HepG2 (cell line): ENCODE measurements around the gene ATOSB. TPM values are rescaled to one million over a fixed set of nuclear protein-coding genes. Genes with fewer than 3 reads are reported as not detected.

ENCODE experiments used
- CAMTA2 ChIP-seq: sonication (generic); formaldehyde crosslinking; IDR thresholded peaks from 2 replicates; pipeline ENCODE4 v1.4.0; 2020; ENCODE audit warnings: mild to moderate bottlenecking, missing genetic modification reagents, borderline replicate concordance
- DMAP1 ChIP-seq: IDR thresholded peaks from 2 replicates; pipeline ENCODE4 v1.6.1; 2016
- FOXO1 ChIP-seq: sonication (generic); formaldehyde crosslinking; IDR thresholded peaks from 2 replicates; pipeline ENCODE4 v1.4.0; 2020; ENCODE audit warnings: missing genetic modification reagents
- GFI1 ChIP-seq: sonication (generic); formaldehyde crosslinking; IDR thresholded peaks from 2 replicates; pipeline ENCODE4 v1.5.0; 2020; ENCODE audit warnings: missing genetic modification reagents, mild to moderate bottlenecking, borderline replicate concordance
- HDAC6 ChIP-seq: fragments of 200-600 bp; sonication (generic); IDR thresholded peaks from 2 replicates; pipeline ENCODE4 v1.7.0; 2017; ENCODE audit warnings: mild to moderate bottlenecking, antibody characterized with exemption, low read length, low read depth
- HNRNPK ChIP-seq: fragments of 200-400 bp; formaldehyde crosslinking; IDR thresholded peaks from 2 replicates; pipeline ENCODE4 v1.6.1; 2018; ENCODE audit warnings: low read length, low read depth, moderate library complexity, mild to moderate bottlenecking; ENCODE audit not compliant: poor library complexity, severe bottlenecking
- MATR3 ChIP-seq: sonication (generic); formaldehyde crosslinking; IDR thresholded peaks from 2 replicates; pipeline ENCODE4 v1.4.0; 2020; ENCODE audit warnings: missing genetic modification reagents
- PCBP2 ChIP-seq: fragments of 200-400 bp; formaldehyde crosslinking; optimal IDR thresholded peaks from 2 replicates; pipeline ENCODE3; 2018; ENCODE audit warnings: low read length, low read depth; ENCODE audit not compliant: poor library complexity, severe bottlenecking
- RBFOX2 ChIP-seq: fragments of 200-400 bp; formaldehyde crosslinking; IDR thresholded peaks from 2 replicates; pipeline ENCODE4 v1.6.1; 2017; ENCODE audit warnings: low read depth, mild to moderate bottlenecking, low read length
- SNRNP70 ChIP-seq: fragments of 200-400 bp; formaldehyde crosslinking; IDR thresholded peaks from 2 replicates; pipeline ENCODE4 v1.6.1; 2017; ENCODE audit warnings: mild to moderate bottlenecking, low read depth, low read length, moderate library complexity
- ZNF260 ChIP-seq: sonication (generic); formaldehyde crosslinking; IDR thresholded peaks from 2 replicates; pipeline ENCODE4 v1.4.0; 2020; ENCODE audit warnings: missing genetic modification reagents, low read depth, mild to moderate bottlenecking, borderline replicate concordance
- ZNF33A ChIP-seq: sonication (generic); formaldehyde crosslinking; IDR thresholded peaks from 2 replicates; pipeline ENCODE4 v1.5.1; 2020; ENCODE audit warnings: missing genetic modification reagents, mild to moderate bottlenecking, moderate library complexity, borderline replicate concordance
- ZNF432 ChIP-seq: sonication (generic); formaldehyde crosslinking; IDR thresholded peaks from 2 replicates; pipeline ENCODE4 v1.5.0; 2020; ENCODE audit warnings: missing genetic modification reagents, mild to moderate bottlenecking, borderline replicate concordance
- ZNF564 ChIP-seq: sonication (generic); formaldehyde crosslinking; IDR thresholded peaks from 2 replicates; pipeline ENCODE4 v1.8.1; 2023; ENCODE audit warnings: mild to moderate bottlenecking, missing genetic modification reagents
- ZNF607 ChIP-seq: sonication (generic); formaldehyde crosslinking; IDR thresholded peaks from 2 replicates; pipeline ENCODE4 v1.5.1; 2020; ENCODE audit warnings: missing genetic modification reagents, mild to moderate bottlenecking, borderline replicate concordance
- polyA plus RNA-seq, 8 experiments: library from polyadenylated mRNA; depleted of rRNA in 3 of 8; stranded (reverse) in 7 of 8; unstranded in 1 of 8; fragments of >200 nt; fragmentation: Illumina TruSeq in 4 of 8; extraction: Trizol in 4 of 8; gene quantifications; 2 replicates each; pipeline versions ENCODE4 v1.2.1 to v1.2.3, GENCODE V29; 2011 to 2016; ENCODE audit warnings: low read depth in 4 of 8, missing spikeins in 1 of 8, mixed read lengths in 1 of 8; ENCODE audit not compliant: insufficient read depth in 1 of 8
- total RNA-seq, 5 experiments: library from RNA; depleted of rRNA; stranded (reverse); fragments of >200 nt; fragmentation: Illumina TruSeq; extraction: Trizol; gene quantifications; 2 replicates each; pipeline ENCODE4 v1.2.3, GENCODE V29; 2016; ENCODE audit warnings: low read depth in 1 of 5
- TF ChIP-seq, protein P1 (sequence below): sonication (generic); formaldehyde crosslinking; IDR thresholded peaks from 2 replicates; pipeline ENCODE4 v1.4.0; 2020; ENCODE audit warnings: mild to moderate bottlenecking, missing genetic modification reagents, borderline replicate concordance
- TF ChIP-seq, protein P2 (sequence below): sonication (generic); formaldehyde crosslinking; IDR thresholded peaks from 2 replicates; pipeline ENCODE4 v1.4.0; 2020; ENCODE audit warnings: mild to moderate bottlenecking, missing genetic modification reagents
- TF ChIP-seq, protein P3 (sequence below), 2 experiments: fragments of 450-650 bp in 1 of 2; sonication (generic) in 1 of 2; formaldehyde crosslinking; IDR thresholded peaks; 2 replicates each; pipeline versions ENCODE4 v1.5.0 to v1.8.0; 2020 to 2022; ENCODE audit warnings: mild to moderate bottlenecking in 1 of 2, missing genetic modification reagents in 1 of 2
- TF ChIP-seq, protein P4 (sequence below): IDR thresholded peaks from 2 replicates; pipeline ENCODE4 v1.6.1; 2016; ENCODE audit warnings: low read depth, control low read depth
- TF ChIP-seq, protein P5 (sequence below): sonication (generic); formaldehyde crosslinking; IDR thresholded peaks from 2 replicates; pipeline ENCODE4 v1.8.1; 2023; ENCODE audit warnings: mild to moderate bottlenecking, missing genetic modification reagents

Gene ATOSB
- total and polyA plus RNA-seq, 2 of the 13 experiments (the other 11 are each of a cell fraction or from before 2014, with no cell fraction given): 1.9 to 6.4 TPM

DNA sequence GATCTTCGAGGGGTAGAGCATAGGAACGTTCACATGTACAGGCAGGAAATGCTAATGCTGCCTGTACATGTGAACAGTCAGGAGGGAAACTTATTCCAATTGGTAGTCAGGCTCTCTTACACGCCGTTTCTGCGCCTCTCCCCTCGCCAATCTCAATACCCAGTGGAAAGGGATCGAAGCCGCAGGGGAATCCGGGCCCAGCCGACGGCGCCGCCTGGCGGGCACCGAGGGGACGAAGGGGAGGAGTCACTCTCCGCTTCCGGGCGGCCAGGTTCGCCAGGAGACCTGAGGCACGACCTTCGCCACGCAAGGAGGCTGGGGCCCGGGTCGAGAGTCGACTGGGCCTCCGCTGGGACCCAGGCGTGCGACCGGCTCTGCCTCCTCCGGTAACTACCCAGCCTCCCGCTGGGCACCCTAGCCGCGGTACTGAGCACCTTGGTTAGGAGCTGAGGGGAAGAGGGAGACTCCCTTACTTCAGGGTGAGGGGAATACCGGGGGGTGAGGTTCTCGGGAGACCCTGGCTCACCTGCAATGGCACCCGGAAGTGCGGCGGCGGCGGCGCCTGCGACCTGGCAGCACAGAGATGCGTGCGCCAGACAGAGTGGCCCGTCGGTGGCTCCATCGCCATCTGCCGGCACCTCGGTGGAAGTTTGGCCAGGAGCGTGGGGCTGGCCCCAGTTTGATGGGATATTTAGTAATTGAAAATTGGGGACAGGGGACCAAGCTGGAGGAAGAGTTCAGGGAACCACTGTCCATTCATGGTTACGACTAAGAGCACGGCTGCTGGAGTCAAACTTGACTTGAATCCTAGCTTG is 19.4 kb downstream of the ATOSB start, which contains the start of gene PIGO (continued):
- TF ChIP-seq, protein P1, sequence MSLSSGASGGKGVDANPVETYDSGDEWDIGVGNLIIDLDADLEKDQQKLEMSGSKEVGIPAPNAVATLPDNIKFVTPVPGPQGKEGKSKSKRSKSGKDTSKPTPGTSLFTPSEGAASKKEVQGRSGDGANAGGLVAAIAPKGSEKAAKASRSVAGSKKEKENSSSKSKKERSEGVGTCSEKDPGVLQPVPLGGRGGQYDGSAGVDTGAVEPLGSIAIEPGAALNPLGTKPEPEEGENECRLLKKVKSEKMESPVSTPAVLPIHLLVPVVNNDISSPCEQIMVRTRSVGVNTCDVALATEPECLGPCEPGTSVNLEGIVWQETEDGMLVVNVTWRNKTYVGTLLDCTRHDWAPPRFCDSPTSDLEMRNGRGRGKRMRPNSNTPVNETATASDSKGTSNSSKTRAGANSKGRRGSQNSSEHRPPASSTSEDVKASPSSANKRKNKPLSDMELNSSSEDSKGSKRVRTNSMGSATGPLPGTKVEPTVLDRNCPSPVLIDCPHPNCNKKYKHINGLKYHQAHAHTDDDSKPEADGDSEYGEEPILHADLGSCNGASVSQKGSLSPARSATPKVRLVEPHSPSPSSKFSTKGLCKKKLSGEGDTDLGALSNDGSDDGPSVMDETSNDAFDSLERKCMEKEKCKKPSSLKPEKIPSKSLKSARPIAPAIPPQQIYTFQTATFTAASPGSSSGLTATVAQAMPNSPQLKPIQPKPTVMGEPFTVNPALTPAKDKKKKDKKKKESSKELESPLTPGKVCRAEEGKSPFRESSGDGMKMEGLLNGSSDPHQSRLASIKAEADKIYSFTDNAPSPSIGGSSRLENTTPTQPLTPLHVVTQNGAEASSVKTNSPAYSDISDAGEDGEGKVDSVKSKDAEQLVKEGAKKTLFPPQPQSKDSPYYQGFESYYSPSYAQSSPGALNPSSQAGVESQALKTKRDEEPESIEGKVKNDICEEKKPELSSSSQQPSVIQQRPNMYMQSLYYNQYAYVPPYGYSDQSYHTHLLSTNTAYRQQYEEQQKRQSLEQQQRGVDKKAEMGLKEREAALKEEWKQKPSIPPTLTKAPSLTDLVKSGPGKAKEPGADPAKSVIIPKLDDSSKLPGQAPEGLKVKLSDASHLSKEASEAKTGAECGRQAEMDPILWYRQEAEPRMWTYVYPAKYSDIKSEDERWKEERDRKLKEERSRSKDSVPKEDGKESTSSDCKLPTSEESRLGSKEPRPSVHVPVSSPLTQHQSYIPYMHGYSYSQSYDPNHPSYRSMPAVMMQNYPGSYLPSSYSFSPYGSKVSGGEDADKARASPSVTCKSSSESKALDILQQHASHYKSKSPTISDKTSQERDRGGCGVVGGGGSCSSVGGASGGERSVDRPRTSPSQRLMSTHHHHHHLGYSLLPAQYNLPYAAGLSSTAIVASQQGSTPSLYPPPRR (CRISPR knock-in tag): peak; percentile 65
- TF ChIP-seq ZNF432 (CRISPR knock-in tag): no peak
- TF ChIP-seq ZNF33A (CRISPR knock-in tag): peak; percentile 51; the same call in 1 of the 2 replicates
- no peak for TF ChIP-seq SNRNP70
- TF ChIP-seq ZNF260 (CRISPR knock-in tag): no peak
- TF ChIP-seq, protein P2, sequence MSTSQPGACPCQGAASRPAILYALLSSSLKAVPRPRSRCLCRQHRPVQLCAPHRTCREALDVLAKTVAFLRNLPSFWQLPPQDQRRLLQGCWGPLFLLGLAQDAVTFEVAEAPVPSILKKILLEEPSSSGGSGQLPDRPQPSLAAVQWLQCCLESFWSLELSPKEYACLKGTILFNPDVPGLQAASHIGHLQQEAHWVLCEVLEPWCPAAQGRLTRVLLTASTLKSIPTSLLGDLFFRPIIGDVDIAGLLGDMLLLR (CRISPR knock-in tag): no peak
- peak; percentile 62; the same call in 1 of the 2 replicates for TF ChIP-seq ZNF607 (CRISPR knock-in tag)
- TF ChIP-seq, protein P3, sequence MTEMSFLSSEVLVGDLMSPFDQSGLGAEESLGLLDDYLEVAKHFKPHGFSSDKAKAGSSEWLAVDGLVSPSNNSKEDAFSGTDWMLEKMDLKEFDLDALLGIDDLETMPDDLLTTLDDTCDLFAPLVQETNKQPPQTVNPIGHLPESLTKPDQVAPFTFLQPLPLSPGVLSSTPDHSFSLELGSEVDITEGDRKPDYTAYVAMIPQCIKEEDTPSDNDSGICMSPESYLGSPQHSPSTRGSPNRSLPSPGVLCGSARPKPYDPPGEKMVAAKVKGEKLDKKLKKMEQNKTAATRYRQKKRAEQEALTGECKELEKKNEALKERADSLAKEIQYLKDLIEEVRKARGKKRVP (CRISPR knock-in tag; IDR thresholded peaks at IDR 0.05): peak in 1 of 2 experiments; percentile 12; a peak in 1 of 4 replicates
- TF ChIP-seq, protein P4, sequence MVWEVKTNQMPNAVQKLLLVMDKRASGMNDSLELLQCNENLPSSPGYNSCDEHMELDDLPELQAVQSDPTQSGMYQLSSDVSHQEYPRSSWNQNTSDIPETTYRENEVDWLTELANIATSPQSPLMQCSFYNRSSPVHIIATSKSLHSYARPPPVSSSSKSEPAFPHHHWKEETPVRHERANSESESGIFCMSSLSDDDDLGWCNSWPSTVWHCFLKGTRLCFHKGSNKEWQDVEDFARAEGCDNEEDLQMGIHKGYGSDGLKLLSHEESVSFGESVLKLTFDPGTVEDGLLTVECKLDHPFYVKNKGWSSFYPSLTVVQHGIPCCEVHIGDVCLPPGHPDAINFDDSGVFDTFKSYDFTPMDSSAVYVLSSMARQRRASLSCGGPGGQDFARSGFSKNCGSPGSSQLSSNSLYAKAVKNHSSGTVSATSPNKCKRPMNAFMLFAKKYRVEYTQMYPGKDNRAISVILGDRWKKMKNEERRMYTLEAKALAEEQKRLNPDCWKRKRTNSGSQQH (CRISPR knock-in tag): peak; percentile 81; the same call in 1 of the 2 replicates
- peak; percentile 52 for TF ChIP-seq HNRNPK
- no peak for TF ChIP-seq PCBP2
- no peak for TF ChIP-seq HDAC6
- TF ChIP-seq CAMTA2 (CRISPR knock-in tag): peak; percentile 50; the same call in 1 of the 2 replicates
- TF ChIP-seq MATR3 (CRISPR knock-in tag): no peak
- TF ChIP-seq, protein P5, sequence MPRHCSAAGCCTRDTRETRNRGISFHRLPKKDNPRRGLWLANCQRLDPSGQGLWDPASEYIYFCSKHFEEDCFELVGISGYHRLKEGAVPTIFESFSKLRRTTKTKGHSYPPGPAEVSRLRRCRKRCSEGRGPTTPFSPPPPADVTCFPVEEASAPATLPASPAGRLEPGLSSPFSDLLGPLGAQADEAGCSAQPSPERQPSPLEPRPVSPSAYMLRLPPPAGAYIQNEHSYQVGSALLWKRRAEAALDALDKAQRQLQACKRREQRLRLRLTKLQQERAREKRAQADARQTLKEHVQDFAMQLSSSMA (CRISPR knock-in tag): peak; percentile 98
- peak; percentile 77; the same call in 1 of the 2 replicates for TF ChIP-seq GFI1 (CRISPR knock-in tag)
- peak; percentile 99 for TF ChIP-seq DMAP1 (CRISPR knock-in tag)
- TF ChIP-seq ZNF564 (CRISPR knock-in tag): peak; percentile 88
- 0 out of 2 replicates have a peak, but pooled peaks have one; percentile 27 for TF ChIP-seq FOXO1 (CRISPR knock-in tag)
- peak; percentile 97 for TF ChIP-seq RBFOX2
